ENCODE data around the gene LMF1.

LMF1 gene

DNA sequence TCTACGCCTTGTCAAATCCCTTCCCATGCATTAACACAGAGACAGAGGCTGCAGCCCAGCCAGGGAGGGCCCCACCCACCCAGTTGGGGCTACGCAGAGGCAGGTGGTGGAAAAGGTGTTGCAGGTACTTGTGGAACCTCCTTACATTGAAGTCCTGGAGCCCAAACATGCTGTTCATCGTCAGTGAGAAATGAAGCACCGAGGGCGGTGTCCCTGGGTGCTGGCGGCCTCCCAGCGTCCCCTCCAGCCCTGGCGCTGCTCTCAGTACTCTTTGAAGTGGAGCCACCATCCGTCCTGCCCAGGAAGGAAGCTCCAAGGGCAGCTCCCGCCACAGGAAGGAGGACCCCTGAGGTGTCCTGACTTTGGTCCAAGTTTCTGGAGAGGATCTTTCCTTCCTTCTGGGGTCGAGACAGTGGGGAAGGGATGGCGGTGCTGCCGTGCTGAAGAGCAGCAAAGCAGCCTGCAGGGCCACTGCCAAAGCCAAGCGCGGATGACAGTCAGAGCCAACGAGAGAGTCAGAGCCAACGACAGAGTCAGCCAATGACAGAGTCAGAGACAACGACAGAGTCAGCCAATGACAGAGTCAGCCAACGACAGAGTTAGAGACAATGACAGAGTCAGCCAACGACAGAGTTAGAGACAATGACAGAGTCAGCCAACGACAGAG is 23.4 kb downstream of the LMF1 start:
- FAIRE-seq: no peak

DNA sequence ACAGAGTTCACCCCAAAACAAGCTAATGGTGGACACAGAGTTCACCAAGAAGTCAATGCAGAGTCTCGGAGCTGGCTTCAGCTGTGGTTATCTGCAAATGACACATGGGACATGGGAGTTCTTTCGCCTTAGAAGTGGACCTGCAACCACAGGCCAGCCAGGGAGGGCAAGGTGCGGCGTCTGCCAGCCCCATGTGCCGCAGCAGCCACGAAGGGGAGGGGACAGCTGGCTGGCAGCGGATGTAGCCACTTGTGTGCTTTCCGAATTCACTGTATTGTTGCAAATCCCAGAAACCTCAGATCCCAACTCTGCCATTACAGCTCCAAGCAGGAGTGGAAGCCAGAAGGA is 24.8 kb downstream of the LMF1 start:
- FAIRE-seq: no peak

DNA sequence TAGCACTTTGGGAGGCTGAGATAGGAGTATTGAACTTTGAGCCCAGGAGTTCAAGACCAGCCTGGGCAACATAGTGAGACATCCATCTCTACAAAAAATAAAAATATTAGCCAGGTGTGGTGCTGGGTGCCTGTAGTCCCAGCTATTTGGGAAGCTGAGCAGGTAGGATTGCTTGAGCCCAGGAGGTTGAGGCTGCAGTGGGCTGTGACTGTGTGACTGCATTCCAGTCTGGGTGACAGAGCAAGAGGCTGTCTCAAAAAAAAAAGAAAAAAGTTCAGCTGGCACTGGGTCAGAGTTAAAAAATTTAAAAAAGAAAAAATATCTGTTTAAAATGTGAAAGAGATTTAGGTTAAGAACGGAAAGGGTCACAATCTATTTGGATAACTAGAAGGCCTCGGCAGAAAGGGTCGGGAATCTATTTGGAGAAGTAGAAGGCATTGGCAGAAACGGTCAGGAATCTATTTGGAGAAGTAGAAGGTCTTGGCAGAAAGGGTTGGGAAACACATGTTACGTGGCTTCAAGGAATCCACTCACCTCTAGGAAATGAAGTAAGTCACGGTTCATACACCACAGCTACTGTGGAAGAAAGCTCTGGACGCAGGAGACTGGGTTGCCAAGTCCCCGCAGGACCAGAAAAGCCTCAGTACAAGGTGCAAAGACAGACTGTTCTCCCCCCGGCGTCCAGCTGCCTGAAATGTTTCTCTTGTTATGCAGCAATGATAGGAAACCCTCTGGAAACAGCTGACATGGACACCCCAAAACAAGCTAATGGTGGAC is 25.3 kb downstream of the LMF1 start:
- no peak for FAIRE-seq

DNA sequence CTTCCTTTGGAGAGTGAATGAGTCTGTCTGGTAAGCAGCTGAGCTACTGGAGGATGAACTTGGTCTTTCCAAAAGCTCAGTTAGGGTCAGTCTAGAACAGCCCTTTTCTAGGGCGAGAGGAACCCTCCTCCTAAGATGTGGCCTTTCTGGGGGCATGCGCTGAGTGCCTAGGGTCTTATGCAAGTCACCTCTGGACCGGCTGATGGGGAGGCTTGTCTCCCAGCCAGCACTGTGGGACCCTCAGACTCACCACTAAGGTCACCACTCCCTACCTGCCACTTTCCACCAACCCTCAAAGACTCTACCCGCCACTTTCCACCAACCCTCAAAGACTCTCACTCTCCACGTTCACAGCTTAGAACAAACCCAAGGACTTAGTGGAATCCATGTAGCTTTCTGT is 26.8 kb downstream of the LMF1 start:
- no peak for FAIRE-seq

DNA sequence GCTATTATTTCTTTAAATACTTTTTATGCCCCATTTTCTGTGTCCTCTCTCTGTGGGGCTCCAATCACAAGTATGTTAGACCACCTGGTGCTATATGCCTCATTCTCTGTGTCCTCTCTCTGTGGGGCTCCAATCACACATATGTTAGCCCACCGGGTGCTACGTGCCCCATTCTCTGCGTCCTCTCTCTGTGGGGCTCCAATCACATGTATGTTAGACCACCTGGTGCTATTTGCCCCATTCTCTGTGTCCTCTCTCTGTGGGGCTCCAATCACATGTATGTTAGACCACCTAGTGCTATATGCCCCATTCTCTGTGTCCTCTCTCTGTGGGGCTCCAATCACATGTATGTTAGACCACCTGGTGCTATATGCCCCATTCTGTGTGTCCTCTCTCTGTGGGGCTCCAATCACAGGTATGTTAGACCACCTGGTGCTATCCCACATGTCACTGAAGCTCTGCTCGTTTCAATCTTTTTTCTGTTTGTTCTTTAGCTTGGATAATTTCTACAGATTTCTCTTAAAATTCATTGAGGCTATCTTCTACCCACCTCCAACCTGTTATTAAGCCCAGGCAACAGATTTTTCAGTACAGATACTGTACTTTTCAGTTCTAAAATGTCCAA is 28.2 kb downstream of the LMF1 start:
- FAIRE-seq: no peak

DNA sequence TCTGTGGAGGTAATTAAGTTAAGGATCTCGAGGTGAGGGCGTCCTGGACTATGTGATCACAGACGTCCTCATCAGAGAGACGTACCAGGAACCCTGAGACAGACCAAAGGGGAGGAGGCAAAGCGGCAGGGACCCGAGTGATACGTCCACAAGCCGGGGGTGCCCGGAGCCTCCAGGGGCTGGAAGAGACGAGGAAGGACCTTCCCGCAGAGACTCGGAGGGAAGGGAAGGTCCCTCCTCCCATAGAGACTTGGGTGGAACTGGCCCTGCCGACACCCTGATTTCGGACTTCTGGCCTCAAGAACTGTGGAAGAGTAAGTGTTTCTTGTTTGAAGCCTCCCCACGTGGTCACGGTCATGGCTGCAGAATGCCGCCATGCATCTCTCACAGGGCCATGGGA is 30.8 kb downstream of the LMF1 start:
- FAIRE-seq: no peak

DNA sequence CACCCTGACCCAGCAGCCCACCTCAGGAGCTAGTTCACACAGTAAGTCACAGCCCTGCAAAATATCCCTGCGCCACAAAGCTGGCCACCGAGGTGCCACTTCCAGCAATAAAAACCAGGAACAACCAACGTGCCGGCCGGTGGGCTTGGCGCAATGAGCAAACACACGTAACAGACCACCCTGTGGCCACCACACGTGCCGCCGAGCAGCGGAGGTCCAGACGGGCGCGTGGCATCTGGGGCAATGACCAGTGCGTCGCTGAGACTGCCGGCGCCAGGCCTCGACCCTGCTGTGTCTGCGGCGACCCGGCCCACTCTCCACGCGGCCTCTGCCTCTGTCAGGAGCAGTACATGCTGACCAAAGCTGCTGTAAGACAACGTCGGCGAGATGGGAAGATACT is 31.5 kb downstream of the LMF1 start:
- FAIRE-seq: no peak

DNA sequence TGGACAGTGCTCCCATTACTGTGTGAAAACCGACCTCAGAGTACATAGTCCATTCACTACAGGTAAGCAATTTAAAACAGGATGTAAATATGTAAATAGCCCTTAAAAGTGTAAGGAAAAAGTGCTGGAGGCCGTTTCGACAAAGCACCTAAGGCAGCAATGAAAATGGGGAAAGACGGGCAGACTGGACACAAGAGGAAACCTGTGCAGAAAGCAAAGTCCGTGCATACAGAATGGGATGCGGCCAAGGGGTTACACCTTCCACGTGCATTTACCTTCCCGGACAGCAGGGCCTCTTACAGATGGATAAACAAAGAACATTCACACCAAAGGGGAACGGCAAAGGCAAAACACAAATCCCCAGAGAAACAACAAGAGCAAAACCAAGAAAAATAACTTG is 32.0 kb downstream of the LMF1 start:
- FAIRE-seq: no peak

DNA sequence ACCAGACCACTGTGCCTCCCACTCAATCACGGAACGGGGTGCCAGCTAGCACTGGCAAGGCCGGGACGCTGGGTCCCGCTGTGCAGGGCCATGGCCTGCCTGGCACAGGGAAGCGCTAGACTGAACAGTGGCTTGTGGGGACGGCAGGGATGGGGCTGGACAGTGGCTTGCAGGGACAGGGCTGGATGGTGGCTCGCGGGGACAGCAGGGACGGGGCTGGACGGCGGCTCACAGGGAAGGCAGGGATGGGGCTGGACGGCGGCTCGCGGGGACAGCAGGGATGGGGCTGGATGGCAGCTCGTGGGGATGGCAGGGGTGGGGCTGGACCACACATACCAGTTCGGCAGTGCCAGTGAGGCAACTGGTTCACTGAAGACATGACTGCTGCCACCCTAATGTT is 32.6 kb downstream of the LMF1 start:
- no peak for FAIRE-seq

DNA sequence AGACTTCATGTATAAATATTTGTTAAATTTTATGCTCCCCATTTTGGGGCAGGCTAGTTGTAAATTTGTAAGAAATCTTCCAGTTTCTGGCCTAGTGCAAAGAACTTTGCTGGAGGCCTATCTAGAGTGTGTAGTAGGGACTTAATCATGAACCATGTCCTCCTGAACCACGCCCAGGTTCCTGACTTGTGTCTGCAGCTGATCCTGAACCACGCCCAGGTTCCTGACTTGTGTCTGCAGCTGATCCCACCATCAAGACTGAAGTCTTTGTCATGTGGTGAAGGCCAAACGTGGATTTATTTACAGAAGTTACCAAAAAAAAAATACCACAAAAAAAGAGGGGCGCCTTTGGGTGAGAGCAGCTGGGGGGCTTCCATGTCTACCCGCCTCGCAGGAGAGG is 33.1 kb downstream of the LMF1 start:
- no peak for FAIRE-seq

DNA sequence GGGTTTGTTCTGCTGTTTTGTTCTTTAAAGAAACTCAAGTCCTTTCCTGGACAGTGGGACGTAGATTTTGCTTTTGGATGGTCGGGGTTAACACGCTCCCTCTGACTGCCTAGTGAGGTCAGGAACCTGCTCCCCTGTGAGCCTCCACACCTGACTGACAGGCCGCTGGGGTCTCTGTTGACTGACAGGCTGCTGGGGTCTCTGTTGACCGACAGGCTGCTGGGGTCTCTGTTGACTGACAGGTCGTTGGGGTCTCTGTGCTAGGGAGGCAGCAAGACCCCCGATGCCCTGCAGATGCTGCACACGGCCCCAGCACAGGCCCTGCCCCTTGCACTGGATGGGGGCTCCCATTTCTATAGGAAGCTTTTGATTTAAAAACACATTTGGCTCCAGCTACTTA is 33.5 kb downstream of the LMF1 start:
- FAIRE-seq: no peak

DNA sequence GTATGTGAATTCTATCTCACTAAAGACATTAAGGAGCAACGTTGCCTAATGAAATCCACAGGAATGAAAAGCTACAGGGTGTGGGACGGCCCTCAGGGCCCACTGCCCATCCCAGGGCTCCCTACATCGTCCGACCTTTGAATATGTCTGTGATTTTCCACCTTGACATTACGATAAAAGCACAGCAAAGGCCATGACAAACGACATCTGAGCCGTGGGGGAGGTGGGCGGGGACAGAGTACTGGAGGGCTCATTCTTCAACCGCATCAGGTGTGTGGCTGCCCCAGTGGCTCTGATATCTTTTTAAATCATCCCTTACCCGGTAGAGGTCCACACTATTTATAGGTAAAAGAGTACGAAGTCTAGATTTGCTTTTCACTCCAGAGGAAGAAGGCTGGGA is 35.1 kb downstream of the LMF1 start:
- no peak for FAIRE-seq

DNA sequence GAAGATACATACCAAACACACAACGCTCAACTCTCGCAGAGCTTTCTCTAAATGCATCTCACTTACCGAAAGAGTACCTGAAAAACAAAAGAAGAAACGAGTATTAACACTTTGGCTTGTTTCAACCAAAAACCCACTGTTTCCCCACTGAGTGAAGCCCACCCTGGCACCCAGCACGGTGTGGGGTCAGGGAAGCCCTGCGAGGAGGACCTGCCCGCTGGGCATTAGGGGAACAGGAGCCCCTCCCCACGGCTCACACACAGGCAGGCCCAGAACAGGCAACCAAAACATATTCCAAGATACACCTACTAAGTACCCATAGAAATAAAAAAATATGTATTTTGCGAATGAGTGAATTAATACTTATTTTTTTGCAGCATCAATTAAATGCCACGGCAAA is 36.6 kb downstream of the LMF1 start:
- FAIRE-seq: no peak

DNA sequence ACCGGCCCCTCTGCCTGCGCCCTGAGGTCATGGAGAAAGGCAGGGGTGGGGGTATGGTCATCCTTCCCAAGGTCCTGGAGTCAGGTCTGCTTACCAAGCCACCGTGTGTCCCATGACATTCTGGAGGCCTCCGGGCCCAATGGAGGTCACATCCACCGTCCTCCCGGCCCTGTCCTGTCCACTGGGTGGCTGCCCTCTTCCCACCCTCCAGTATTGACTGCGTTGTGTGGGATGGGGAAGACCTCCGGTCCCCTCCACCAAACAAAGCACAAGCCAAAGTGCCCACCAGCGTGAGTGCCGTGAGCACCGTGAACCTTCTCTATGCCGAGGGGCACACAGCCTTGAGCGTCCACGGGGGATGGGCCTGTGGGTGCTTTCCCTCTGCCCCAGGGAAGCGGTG is 37.2 kb downstream of the LMF1 start:
- FAIRE-seq: no peak

DNA sequence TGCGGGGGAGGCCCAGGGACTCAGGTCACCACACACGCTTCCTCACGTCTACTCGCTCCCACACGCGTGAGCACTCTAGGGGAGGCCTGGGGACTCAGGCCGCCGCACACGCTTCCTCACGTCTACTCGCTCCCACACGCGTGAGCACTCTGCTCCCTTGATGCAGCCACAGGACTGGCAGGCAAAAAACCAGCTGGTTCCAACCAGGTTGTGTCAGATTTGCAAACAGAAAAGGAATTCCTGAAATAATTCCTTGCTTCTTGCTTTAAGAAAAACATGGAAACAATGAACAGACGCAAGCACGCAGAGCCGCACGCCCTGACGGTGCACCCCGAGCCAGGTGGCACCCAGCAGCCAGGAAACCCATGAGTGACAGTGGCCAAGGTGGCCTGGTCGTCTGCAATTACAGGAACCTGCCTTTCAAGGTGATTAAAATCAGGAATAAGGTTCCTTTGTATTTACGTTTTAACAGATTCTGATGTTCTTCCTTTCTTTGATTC is 37.9 kb downstream of the LMF1 start:
- no peak for FAIRE-seq

DNA sequence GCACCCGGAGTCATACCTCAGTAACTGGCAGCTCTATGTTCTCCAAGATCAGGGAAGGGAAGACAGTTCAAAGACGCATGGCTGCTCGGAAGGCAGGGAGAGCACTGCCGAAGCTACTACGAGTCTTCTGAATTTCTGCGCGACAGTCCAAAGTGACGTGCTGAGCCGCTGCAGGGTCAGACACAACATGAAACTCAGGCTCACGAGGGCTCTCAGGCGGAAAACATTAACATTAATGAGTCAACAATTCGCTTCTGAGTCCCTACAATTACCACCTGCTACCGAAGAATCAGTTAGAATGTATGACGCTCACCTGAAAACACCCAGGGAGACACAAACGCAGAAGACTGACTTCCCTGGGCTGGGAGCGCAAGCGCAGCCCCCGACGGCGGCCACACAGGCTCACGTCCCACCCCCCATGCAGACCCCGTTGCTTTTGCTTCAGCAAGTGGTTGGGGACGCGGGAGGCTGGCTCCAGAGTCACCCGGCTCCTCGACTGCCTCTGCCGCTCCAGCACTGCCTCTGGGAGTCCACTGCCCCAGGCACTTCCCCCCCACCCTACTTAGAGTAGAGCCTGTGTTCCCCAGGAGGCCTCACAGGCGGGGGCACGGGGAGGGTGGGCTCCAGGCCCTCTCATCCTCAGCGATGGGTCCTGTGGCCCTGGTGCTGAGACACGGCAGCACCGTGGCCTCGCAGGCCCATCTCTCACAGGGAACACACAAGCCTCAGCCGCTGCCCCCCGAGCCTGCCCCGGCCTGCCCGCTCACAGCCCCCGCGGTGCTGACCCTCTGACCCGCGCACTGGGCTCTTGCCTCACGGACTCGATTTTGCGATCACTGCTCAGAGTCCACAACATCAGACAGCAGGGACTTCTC is 38.9 kb downstream of the LMF1 start:
- FAIRE-seq: no peak

DNA sequence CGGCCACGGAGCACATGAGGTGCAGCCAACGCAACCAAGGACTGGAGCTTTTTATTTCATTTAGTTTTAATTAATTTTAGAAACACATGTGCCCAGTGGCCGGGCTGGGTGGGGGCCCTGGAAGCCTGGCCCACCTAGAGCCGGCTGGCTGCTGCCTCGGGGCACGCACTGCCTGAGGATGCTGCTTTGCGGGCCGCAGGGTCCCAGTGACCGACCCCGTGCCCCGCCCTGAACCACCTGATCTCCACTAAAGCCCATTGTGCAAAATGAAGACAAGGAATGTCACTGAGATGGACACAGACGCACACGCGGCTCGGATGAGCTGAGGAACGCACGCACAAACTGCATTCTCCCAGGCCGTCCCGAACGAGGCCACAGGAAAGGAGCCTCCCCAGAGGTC is 39.6 kb downstream of the LMF1 start:
- FAIRE-seq: no peak

DNA sequence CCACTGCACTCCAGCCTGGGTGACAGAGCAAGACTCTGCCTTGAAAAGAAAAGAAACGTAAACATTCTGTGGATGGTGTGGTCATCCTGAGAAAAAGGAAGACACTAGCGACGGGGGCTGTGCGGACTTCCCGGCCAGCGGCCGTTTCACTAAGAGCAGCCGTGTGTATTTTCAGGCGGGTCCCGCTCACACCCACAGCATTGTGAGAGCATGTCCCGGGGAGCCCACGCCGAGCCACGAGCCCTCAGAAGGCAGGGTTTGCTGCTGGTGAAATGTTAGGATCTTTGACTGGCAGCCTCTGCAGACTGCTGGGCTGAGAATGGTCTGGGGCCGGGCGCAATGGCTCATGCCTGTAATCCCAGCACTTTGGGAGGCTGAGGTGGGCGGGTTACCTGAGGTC is 40.3 kb downstream of the LMF1 start:
- no peak for FAIRE-seq

DNA sequence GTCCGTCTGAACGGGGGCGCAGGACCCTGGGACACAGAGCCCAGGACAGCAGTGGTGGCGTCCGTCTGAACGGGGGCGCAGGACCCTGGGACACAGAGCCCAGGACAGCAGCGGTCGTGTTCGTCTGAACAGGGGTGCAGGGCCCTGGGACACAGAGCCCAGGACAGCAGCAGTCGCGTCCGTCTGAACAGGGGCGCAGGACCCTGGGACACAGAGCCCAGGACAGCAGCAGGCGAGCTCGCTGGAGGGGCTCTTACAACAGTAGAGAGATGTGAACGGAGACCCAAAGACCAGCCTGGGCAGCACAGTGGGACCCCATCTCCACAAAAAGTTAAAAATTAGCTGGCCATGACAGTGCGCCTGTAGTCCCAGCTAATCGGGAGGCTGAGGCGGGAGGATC is 40.7 kb downstream of the LMF1 start:
- FAIRE-seq: no peak

DNA sequence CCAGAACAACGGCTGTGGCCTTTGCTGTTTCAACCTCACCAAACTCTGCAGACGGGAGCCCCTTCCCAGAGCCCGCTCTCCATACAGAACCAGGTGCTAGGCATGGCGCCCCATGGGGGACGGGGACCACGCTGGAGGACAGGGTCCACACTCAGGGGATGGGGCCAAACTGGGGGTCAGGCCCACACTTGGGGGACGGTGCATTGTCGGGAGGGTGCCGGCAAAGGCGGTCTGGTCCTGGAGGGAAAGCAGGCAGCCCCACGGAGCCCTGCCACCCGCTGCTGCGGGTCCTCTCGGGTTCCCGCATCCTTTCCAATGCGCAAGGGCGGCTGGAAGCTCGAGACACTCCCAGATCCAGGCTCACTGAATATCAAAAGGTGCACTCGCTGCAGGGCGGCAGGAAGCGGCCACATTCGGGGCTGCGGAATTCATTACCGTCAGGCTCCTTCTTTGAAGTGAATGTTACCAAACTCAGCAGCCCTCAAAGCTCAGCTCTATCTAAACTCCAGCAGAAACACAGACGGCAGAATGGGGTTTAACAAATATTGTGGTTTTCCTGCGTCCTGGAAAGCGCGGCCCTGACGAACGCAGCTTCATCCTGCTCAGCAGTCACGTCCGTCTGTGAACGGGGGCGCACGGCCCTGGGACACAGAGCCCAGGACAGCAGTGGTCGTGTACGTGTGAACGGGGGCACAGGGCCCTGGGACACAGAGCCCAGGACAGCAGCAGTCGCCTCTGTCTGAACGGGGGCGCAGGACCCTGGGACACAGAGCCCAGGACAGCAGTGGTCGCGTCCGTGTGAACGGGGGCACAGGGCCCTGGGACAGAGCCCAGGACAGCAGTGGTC is 41.3 kb downstream of the LMF1 start:
- FAIRE-seq: no peak

DNA sequence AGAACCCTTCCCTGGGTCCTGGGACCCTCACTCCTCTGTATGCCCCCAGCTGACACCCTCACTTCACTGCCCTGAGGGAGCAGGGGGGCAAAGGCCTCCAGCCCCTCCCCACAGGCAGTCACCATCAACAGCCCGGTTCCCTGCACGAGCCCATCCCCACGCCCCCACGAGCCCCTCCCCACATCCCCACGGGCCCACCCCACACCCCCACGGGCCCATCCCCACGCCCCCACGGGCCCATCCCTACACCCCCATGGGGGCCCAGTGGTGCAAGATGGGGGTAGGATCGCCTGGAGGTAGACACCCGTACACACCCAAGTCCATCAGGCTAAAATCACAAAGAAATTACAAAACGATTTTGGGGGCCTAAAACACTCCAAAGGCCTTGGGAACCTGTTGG is 42.3 kb downstream of the LMF1 start:
- no peak for FAIRE-seq

DNA sequence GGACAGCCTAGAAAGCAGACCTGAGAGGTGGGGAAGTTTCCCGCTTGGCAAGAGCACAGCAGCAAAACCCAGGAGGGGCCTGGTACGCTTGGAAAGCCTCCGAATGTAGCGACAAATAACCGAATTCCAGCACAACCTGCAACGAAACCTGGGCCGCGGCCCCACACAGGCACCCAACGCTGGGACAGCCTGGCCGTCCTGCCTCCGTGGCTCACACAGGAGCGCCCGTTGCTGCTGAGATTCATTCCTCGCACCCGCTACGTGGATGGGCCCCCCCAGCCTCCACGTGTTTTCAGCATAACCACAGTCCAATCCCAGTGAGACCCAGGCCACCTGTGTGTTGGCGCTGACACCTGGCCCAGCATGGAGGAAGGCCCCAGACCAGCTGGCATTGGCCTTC is 42.9 kb downstream of the LMF1 start:
- FAIRE-seq: no peak
